ENCODE measurements around the gene ZNF280A. TPM values are rescaled to one million over a fixed set of nuclear protein-coding genes. Genes with fewer than 3 reads are reported as not detected.
A peak's percentile ranks its signal among the peaks of the same experiment; 100 is the strongest.

Gene ZNF280A
- polyA plus RNA-seq = not detected
- long read RNA-seq, donor 1 = 0 reads
- long read RNA-seq, donor 2 = 0 reads
- long read RNA-seq, donor 3 = 0 reads
- long read RNA-seq, donor 4 = 0 reads
- long read RNA-seq, donor 5 = 0 reads
- long read RNA-seq, donor 6 = 0 reads
- long read RNA-seq, donor 7 = 0 reads
- long read RNA-seq, donor 8 = 0 reads
- long read RNA-seq, donor 9 = 0 reads
- long read RNA-seq, donor 10 = 0 reads
- long read RNA-seq, donor 11 = 0 reads

GRCh38 chr22:22520020-22520656 is at the start of gene ZNF280A:
TSS of gene ZNF280A (minus strand) at chr22:22520270. CDS start at chr22:22515630, 4,640 bp downstream.
- Histone ChIP-seq H3K9me3 (ENCODE audit: control insufficient read depth, low read depth, low read length) (no peaks in the 10 kb centered on the region), H3K36me3 (ENCODE audit: control insufficient read depth, insufficient read depth, low read length) (no peaks in the 10 kb centered on the region), H3K27me3 (ENCODE audit: control insufficient read depth, insufficient read depth, low read length) (no peaks in the 10 kb centered on the region), H3K27ac (ENCODE audit: low read length) (no peak within 1 kb of the TSS), H3K4me1 (ENCODE audit: control insufficient read depth, insufficient read depth, low read length) (no peaks in the 10 kb centered on the region), H3K4me3 (ENCODE audit: low read length) (no peak within 1 kb of the TSS)
- no peak for DNase-seq
- no CpG with 5 or more reads among the region's 12 CpGs for WGBS (ENCODE audit: insufficient coverage, low lambda C conversion rate)

DNA sequence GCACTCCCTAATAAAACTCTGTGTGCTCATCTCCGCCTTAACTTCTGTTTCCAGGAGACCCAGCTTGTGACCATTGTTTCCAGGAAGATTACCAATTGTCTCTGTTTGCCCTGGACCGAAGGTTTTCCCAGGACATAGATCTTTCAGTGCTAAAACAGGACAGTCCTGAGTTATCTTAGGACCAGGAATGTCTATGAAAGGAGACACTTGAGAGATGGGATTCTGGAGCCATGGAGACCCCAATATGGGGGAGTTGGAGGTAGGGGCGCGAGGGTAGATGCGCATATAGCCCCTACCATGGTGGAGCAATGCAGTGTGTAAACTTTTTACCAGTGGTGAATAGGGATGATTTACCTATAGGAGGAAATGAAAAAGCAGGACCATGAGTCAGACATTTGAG is 49.1 kb upstream of the ZNF280A start:
- Histone ChIP-seq H3K36me3 (ENCODE audit: control insufficient read depth, insufficient read depth, low read length) (no peaks in the 10 kb centered on the region), H3K9me3 (ENCODE audit: control insufficient read depth, low read depth, low read length) (no peaks in the 10 kb centered on the region), H3K27ac (ENCODE audit: low read length) (no peak overlapping the region), H3K4me3 (ENCODE audit: low read length) (no peak overlapping the region), H3K27me3 (ENCODE audit: control insufficient read depth, insufficient read depth, low read length) (peaks cover 22% of the 10 kb centered on the region), H3K4me1 (ENCODE audit: control insufficient read depth, insufficient read depth, low read length) (no peaks in the 10 kb centered on the region)
- no peak for DNase-seq
- 87% methylated on average over 3 of the region's 5 CpGs for WGBS (ENCODE audit: insufficient coverage, low lambda C conversion rate)

DNA sequence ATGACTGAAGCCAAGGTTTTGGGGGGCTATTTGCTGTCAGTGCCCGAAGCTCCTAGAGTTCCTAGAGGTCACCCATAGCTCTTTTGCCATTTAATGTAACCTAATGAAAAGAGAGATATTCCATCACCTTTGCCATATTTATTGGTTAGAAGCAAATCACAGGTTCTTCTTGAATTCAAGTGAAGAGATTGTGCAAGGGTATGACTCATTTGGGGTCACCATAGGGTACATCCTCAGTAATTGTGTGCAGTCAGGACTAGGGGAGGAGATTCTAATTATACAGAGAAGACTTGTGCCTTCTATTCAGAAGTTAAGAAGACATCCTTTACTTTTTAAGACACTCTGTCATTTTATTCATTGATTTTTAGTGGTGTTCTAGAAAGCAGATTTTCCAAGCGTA is 45.9 kb upstream of the ZNF280A start:
- Histone ChIP-seq H3K4me3 (ENCODE audit: low read length) (no peak overlapping the region), H3K27me3 (ENCODE audit: control insufficient read depth, insufficient read depth, low read length) (peaks cover 12% of the 10 kb centered on the region), H3K27ac (ENCODE audit: low read length) (no peak overlapping the region), H3K36me3 (ENCODE audit: control insufficient read depth, insufficient read depth, low read length) (no peaks in the 10 kb centered on the region), H3K4me1 (ENCODE audit: control insufficient read depth, insufficient read depth, low read length) (no peaks in the 10 kb centered on the region), H3K9me3 (ENCODE audit: control insufficient read depth, low read depth, low read length) (no peaks in the 10 kb centered on the region)
- no peak for DNase-seq
- no CpG with 5 or more reads among the region's 2 CpGs for WGBS (ENCODE audit: insufficient coverage, low lambda C conversion rate)

DNA sequence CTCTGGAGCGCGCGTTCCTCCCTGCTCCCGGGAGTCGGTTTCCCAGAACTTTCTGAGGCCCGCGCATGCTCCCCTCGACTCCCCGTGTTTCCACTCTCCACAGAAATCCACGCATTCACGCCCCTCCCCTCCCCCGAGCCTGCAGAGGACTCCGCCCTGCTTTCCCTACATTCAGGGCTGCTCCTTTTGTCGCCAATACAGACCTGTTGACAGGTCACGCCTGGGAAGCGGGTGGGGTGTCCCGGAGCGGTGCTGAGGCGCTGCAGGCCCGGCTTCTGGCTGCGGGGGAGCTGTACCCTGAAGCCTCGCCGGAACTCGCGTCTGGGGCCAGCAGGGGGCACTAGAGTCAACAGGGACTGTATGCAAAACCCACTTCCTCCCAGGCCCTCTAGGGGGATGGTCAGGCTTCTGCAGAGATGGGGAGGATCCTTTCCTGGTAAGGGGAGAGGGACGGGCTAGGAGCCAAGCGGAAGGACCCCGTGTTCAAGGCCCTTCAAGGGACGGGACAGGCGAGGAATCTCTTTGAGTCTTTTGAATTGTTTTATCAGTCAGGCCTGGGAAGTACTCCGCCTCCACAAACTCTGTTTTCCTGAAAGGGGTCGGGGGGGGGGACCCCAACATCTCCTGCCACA is 39.0 kb upstream of the ZNF280A start, which contains the start of gene PRAME:
Gene PRAME (minus strand): TSS at position 294 of the 632 bp plus-strand sequence. CDS start 2,433 bp downstream, outside the sequence.
- DNase-seq = peak; percentile 10 to 16
- Histone ChIP-seq H3K27me3 (ENCODE audit: control insufficient read depth, insufficient read depth, low read length) (no peaks in the 10 kb centered on the region), H3K4me1 (ENCODE audit: control insufficient read depth, insufficient read depth, low read length) (no peaks in the 10 kb centered on the region), H3K36me3 (ENCODE audit: control insufficient read depth, insufficient read depth, low read length) (no peaks in the 10 kb centered on the region), H3K4me3 (ENCODE audit: low read length) (no peak within 1 kb of the TSS), H3K27ac (ENCODE audit: low read length) (no peak within 1 kb of the TSS), H3K9me3 (ENCODE audit: control insufficient read depth, low read depth, low read length) (no peaks in the 10 kb centered on the region)
- WGBS (ENCODE audit: insufficient coverage, low lambda C conversion rate) = no CpG with 5 or more reads among the region's 32 CpGs

DNA sequence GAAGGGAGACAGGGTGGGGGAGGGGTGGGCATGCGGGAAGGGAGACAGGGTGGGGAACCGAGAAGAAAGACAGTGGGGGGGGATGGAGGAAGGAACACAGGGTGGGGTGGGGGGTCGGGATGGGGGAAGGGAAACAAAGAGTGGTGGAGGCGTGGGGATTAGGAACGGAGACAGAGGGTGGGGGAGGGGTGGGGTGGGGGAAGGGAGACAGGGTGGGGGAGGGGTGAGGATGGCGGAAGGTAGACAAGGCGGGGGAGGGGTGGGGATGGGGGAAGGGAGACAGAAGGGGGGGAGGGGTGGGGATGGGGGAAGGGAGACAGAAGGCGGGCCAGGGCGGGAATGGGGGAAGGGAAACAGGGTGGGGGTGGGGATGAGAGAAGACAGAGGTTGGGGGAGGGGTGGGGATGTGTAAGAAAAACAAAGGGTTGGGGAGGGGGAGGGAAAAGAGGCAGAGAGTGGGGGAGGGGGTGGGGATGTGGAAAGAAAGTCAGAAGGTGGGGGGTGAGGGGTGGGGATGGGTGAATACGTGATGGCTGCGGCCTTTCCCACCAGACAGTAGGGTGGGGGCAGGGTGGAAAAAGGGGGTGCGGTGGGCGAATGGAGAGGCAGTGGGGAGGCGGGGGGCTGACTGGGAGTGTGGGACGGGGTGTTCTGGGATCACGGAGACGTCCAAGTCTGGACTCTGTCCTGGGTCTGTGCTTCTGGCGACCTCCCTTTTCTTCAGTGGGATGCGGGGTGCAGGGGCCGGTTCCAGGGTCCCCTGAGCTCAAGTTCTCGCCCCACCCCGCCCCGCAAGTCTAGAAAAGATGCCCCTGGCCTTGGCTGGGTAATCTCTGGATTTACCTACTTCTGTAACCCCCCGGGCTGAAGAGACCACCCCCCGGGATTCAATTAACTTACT is 38.3 kb upstream of the ZNF280A start:
- DNase-seq = no peak
- H3K27me3 ChIP-seq (ENCODE audit: control insufficient read depth, insufficient read depth, low read length) = no peaks in the 10 kb centered on the region
- H3K4me1 ChIP-seq (ENCODE audit: control insufficient read depth, insufficient read depth, low read length) = no peaks in the 10 kb centered on the region
- no CpG with 5 or more reads among the region's 25 CpGs for WGBS (ENCODE audit: insufficient coverage, low lambda C conversion rate)
- no peaks in the 10 kb centered on the region for H3K36me3 ChIP-seq (ENCODE audit: control insufficient read depth, insufficient read depth, low read length)
- no peaks in the 10 kb centered on the region for H3K9me3 ChIP-seq (ENCODE audit: control insufficient read depth, low read depth, low read length)
- no peak overlapping the region for H3K27ac ChIP-seq (ENCODE audit: low read length)
- no peak overlapping the region for H3K4me3 ChIP-seq (ENCODE audit: low read length)

DNA sequence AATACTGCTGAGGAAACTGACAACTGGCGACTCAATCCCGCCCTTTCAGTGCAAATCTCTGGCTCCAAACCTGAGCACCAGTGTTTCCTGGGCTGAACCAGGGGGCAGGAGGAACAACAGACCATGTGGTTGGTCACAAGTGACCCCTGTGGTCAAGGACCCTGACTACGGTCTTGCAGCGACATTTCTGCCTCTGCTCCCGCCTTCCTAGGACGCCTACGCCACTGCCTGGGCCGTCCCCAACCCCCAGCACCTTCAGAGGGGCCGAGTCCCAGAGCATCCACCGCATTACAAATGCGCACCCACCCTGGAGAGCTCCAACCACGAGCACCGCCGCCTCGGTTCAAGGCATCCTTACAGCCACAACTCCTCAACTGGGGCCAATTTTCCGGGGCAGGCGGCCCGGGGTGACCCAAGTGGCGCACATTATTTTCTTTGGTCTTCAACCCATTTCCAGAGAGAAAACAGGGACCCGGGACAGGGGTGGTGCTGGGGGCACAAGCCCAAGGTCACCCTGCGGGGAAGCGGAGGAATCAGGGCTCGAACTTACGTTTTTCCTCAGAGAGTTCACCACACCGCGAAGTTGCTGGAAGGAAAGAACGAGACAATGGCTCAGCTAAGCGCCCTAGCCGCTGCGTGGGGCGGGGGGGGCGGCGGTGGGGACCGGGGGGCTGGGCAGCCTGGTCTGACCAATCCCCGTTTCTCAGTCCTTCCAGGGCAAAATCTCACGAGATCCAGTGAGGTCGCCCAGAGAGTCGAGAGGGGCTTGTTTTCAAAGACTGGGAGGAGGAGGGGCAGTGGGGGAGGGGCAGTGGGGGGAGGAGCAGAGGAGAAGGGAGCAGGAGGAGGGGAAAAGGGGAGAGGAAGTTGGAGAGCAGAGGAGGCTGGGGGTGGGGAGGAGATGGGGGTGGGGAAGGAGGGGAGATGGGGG is 37.2 kb upstream of the ZNF280A start:
- no peak for DNase-seq
- H3K36me3 ChIP-seq (ENCODE audit: control insufficient read depth, insufficient read depth, low read length) = no peaks in the 10 kb centered on the region
- no peaks in the 10 kb centered on the region for H3K9me3 ChIP-seq (ENCODE audit: control insufficient read depth, low read depth, low read length)
- no peak overlapping the region for H3K27ac ChIP-seq (ENCODE audit: low read length)
- H3K27me3 ChIP-seq (ENCODE audit: control insufficient read depth, insufficient read depth, low read length) = no peaks in the 10 kb centered on the region
- no peak overlapping the region for H3K4me3 ChIP-seq (ENCODE audit: low read length)
- WGBS (ENCODE audit: insufficient coverage, low lambda C conversion rate) = no CpG with 5 or more reads among the region's 38 CpGs
- no peaks in the 10 kb centered on the region for H3K4me1 ChIP-seq (ENCODE audit: control insufficient read depth, insufficient read depth, low read length)

- Histone ChIP-seq H3K36me3 (ENCODE audit: control insufficient read depth, insufficient read depth, low read length) (no peaks in the 10 kb centered on the region), H3K27ac (ENCODE audit: low read length) (no peak overlapping the region), H3K27me3 (ENCODE audit: control insufficient read depth, insufficient read depth, low read length) (no peaks in the 10 kb centered on the region), H3K4me1 (ENCODE audit: control insufficient read depth, insufficient read depth, low read length) (no peaks in the 10 kb centered on the region), H3K9me3 (ENCODE audit: control insufficient read depth, low read depth, low read length) (no peaks in the 10 kb centered on the region), H3K4me3 (ENCODE audit: low read length) (no peak overlapping the region)
- 100% methylated on average over 2 of the region's 14 CpGs for WGBS (ENCODE audit: insufficient coverage, low lambda C conversion rate)
- no peak for DNase-seq
Measured at GRCh38 chr22:22556578-22556977, 36.5 kb upstream of the ZNF280A start.

DNA sequence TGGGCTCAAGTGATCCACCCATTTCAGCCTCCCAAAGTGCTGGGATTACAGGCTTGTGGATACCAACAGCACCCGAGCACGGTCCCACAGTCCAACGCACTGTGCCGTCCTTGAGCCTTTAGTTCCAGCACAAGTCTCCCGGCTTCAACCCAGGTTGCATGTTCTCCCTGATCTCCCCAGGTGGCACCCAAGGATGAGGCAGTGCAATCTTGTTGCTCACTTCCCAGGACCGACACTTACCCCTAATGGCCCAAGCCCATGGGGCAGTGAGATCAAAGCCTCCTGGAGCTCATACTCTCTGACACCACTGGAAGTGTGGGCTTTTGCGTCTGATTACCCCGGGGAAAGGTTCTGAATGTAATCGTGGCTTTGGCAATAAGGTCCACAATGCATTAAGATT is 35.5 kb upstream of the ZNF280A start:
- H3K9me3 ChIP-seq (ENCODE audit: control insufficient read depth, low read depth, low read length) = no peaks in the 10 kb centered on the region
- no CpG with 5 or more reads among the region's 9 CpGs for WGBS (ENCODE audit: insufficient coverage, low lambda C conversion rate)
- H3K4me1 ChIP-seq (ENCODE audit: control insufficient read depth, insufficient read depth, low read length) = no peaks in the 10 kb centered on the region
- no peak overlapping the region for H3K4me3 ChIP-seq (ENCODE audit: low read length)
- no peak for DNase-seq
- H3K36me3 ChIP-seq (ENCODE audit: control insufficient read depth, insufficient read depth, low read length) = no peaks in the 10 kb centered on the region
- H3K27ac ChIP-seq (ENCODE audit: low read length) = no peak overlapping the region
- no peaks in the 10 kb centered on the region for H3K27me3 ChIP-seq (ENCODE audit: control insufficient read depth, insufficient read depth, low read length)

GRCh38 chr22:22554587-22555284 is 34.7 kb upstream of the ZNF280A start:
- Histone ChIP-seq H3K27me3 (ENCODE audit: control insufficient read depth, insufficient read depth, low read length) (no peaks in the 10 kb centered on the region), H3K9me3 (ENCODE audit: control insufficient read depth, low read depth, low read length) (no peaks in the 10 kb centered on the region), H3K36me3 (ENCODE audit: control insufficient read depth, insufficient read depth, low read length) (no peaks in the 10 kb centered on the region), H3K4me1 (ENCODE audit: control insufficient read depth, insufficient read depth, low read length) (no peaks in the 10 kb centered on the region), H3K27ac (ENCODE audit: low read length) (no peak overlapping the region), H3K4me3 (ENCODE audit: low read length) (no peak overlapping the region)
- WGBS (ENCODE audit: insufficient coverage, low lambda C conversion rate) = no CpG with 5 or more reads among the region's 4 CpGs
- no peak for DNase-seq
